Head of caudate nucleus (tissue), 42 donors: ENCODE measurements around the gene ATG16L1.

Experiments used
- DNase-seq, 42 donors: peaks; one replicate each; pipeline versions ENCODE4 v3.0.0 to v3.0.0-alpha.2; 2020 to 2021; ENCODE audit warnings: mixed read lengths in 7 of 42
- intact Hi-C: fragments of 100-400 bp; cut with DNase I; formaldehyde crosslinking; loops from one replicate; pipeline ENCODE4 v1.15.0; 2022

The ATG16L1 gene

GRCh38 chr2:233278921-233279320 lies 27.4 kb downstream of the ATG16L1 start:
- intact Hi-C loops: no loop called here
- DNase-seq: no peak

GRCh38 chr2:233280114-233280693 lies 28.7 kb downstream of the ATG16L1 start:
- DNase-seq: no peak
- intact Hi-C loops: loop anchor here (10.0 kb wide), 1 partner anchor 165 kb away; no protein-coding TSS in a partner anchor

DNA sequence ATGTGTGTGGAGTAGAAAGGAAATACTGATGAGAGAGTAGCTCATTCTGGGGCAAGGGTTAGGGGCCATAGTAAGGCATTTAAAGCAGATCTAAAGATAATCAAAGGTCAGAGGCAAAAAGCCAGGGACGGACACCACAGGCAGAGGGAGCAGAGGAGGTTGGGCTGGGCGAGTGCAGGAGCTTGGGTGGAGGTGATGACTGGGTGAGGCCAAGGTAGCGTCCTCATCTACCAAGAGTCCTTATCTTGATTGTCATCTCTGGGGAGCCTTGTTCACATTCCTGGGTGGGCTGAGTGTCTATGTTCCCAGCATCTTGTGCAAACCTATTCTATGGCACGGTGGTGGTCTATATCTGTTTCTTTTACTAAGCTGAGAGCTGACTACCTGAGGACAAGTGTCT lies 30.1 kb downstream of the ATG16L1 start:
- intact Hi-C loops: loop anchor here (10.0 kb wide), 1 partner anchor 163 kb away; no protein-coding TSS in a partner anchor
- DNase-seq: no peak

GRCh38 chr2:233281992-233282603 lies 30.6 kb downstream of the ATG16L1 start:
- intact Hi-C loops: loop anchor here (10.0 kb wide), 1 partner anchor 163 kb away; no protein-coding TSS in a partner anchor

GRCh38 chr2:233285921-233286320 lies 34.4 kb downstream of the ATG16L1 start:
- no peak for DNase-seq
- intact Hi-C loops: loop anchor here (10.0 kb wide), 1 partner anchor 159 kb away; no protein-coding TSS in a partner anchor

More at GRCh38 chr2:233281992-233282603, 30.6 kb downstream of the ATG16L1 start:
- DNase-seq: no peak

GRCh38 chr2:233287871-233288270 lies 36.4 kb downstream of the ATG16L1 start:
- DNase-seq: peak in 34 of 42 donors; percentile 16 to 75 (median 44)
- intact Hi-C loops: loop anchor here (10.0 kb wide), 1 partner anchor 157 kb away; no protein-coding TSS in a partner anchor

GRCh38 chr2:233288663-233289062 lies 37.2 kb downstream of the ATG16L1 start:
- intact Hi-C loops: loop anchor here (10.0 kb wide), 1 partner anchor 156 kb away; no protein-coding TSS in a partner anchor
- DNase-seq: peak in 25 of 42 donors; percentile 11 to 74 (median 39)

- intact Hi-C loops: loop anchor here (10.0 kb wide), 1 partner anchor 155 kb away; no protein-coding TSS in a partner anchor
- DNase-seq: peak in 31 of 42 donors; percentile 14 to 75 (median 46)
These were observed 38.2 kb downstream of the ATG16L1 start for GRCh38 chr2:233289648-233290047.

- intact Hi-C loops: no loop called here
- no peak for DNase-seq
These were observed 38.8 kb downstream of the ATG16L1 start for GRCh38 chr2:233290051-233290845.

DNA sequence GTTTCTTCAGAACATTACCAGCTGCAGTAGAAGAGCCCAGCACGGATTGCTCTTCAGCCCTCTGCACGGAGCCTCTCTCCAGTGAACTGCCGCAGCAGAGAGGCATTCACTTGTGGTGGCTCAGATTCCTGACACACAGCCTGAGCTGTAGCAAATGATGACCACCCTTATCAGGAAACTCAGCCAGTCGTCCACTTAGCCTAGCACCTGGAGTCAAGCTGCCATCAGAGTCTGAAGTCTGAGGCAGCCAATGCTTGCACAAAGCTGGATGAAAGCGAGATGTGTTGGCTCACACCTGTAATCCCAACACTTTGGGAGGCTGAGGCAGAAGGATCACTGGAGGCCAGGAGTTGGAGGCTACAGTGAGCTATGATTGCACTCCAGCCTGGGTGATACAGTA lies 44.4 kb downstream of the ATG16L1 start:
- intact Hi-C loops: no loop called here
- DNase-seq: no peak

GRCh38 chr2:233297076-233297475 lies 45.6 kb downstream of the ATG16L1 start:
- DNase-seq: no peak
- intact Hi-C loops: no loop called here

GRCh38 chr2:233300401-233300800 lies 48.9 kb downstream of the ATG16L1 start:
- intact Hi-C loops: no loop called here
- DNase-seq: no peak

DNA sequence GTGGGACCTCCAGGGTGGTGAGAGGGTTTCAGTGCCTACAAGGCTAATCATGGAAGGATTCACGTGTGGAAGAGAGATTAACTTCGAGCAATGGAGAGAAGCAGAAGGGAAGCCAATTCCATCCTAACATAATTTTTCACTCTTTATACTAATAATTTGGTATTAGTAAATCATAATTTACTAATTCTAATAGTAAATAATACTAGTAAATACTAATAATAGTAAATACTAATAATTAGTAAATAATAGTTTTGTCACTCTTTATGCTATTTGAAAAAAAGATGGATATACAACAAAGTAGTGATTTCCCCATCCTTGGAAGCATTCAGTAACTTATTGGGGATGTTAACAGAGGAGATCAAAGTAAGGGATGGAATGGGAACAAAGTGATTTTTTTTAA lies 49.8 kb downstream of the ATG16L1 start:
- no peak for DNase-seq
- intact Hi-C loops: no loop called here

GRCh38 chr2:233301811-233302210 lies 50.3 kb downstream of the ATG16L1 start:
- no peak for DNase-seq
- intact Hi-C loops: no loop called here

DNA sequence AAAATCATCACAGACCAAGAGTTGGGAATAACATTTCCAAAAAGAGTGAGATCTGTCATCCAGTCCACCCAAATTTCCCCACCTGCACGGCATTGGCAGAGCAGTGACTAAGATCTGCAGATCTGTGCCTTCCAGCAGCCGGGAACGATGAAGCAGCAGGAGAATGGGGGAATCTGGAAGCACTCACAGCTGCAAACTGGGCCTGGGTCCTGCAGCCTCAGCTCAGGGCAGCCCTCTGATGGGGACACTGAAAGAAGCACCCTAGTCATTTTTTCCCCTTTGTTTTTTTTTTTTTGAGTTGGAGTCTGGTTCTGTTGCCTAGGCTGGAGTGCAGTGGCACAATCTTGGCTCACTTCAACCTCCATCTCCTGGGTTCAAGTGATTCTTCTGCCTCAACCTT lies 51.8 kb downstream of the ATG16L1 start:
- peak in 1 of 42 donors; percentile 11 for DNase-seq
- intact Hi-C loops: no loop called here

GRCh38 chr2:233307565-233307964 lies 56.1 kb downstream of the ATG16L1 start, which contains the start of gene SAG:
Gene SAG (plus strand): TSS chr2:233307816. CDS start chr2:233309190, 1,374 bp downstream.
- intact Hi-C loops: no loop called here

GRCh38 chr2:233311241-233311926 lies 59.9 kb downstream of the ATG16L1 start:
- DNase-seq: no peak
- intact Hi-C loops: no loop called here

More at GRCh38 chr2:233307565-233307964, 56.1 kb downstream of the ATG16L1 start, which contains the start of gene SAG:
- DNase-seq: no peak

DNA sequence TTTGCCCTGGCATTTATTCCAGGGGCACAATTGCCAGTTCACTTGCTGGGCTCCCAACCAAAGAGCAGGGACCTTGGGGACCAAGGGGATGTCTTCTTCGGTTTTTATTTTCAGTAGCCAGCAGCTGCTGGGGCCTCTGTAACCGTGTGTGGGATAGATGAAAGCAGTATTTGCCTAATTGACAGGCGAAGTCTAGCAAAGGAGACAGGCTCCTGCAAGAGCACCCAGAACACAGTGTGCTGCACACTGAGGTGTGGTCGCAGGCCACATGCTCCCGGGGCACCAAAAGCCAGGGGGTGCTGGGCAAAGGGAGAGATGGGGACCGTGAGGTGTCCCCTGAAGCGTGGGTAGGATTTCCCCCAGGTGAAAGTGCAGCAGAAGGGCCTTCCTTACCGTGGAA lies 61.4 kb downstream of the ATG16L1 start:
- no peak for DNase-seq
- intact Hi-C loops: no loop called here
